NCI-H2081 (cell line): Measurements from ENCODE around the gene MYO9A.

ENCODE experiments used
- DNase-seq, 2 experiments: peaks; one replicate each; lab custom pipeline; 2025; lab: John Stamatoyannopoulos, UW

MYO9A gene

GRCh38 chr15:71781965-71782265 lies 336.0 kb downstream of the MYO9A start:
- no peak for DNase-seq

- no peak for DNase-seq
Observed at GRCh38 chr15:71781179-71781964, 336.6 kb downstream of the MYO9A start.

GRCh38 chr15:71780115-71780976 lies 337.6 kb downstream of the MYO9A start:
- DNase-seq = peak; percentile 46 to 48

GRCh38 chr15:71779073-71779797 lies 338.7 kb downstream of the MYO9A start:
- no peak for DNase-seq

- no peak for DNase-seq
Observed at GRCh38 chr15:71777216-71777943, 340.6 kb downstream of the MYO9A start.

GRCh38 chr15:71776304-71776703 lies 341.6 kb downstream of the MYO9A start:
- DNase-seq = no peak

GRCh38 chr15:71775856-71776255 lies 342.1 kb downstream of the MYO9A start:
- no peak for DNase-seq

- no peak for DNase-seq
Observed at GRCh38 chr15:71773206-71773859, 344.6 kb downstream of the MYO9A start.
